CD4-positive, alpha-beta T cell treated with Interleukin-4 for 4 hours (primary cell): ENCODE results near the gene HMGCS2.
"Not testable (repeated sequence)": the region's sequence is repeated elsewhere in the genome, so short reads cannot be mapped to it uniquely, and the experiment has no call there.

ENCODE experiments used
- DNase-seq: peaks from one replicate; pipeline ENCODE4 v3.0.0-alpha.2; 2020

The HMGCS2 gene

GRCh38 chr1:119725626-119726025, 43.1 kb downstream of the HMGCS2 start:
- no peak for DNase-seq

GRCh38 chr1:119724611-119725218, 44.0 kb downstream of the HMGCS2 start:
- no peak for DNase-seq

- DNase-seq: no peak
Observed at GRCh38 chr1:119721896-119722295, 46.8 kb downstream of the HMGCS2 start.

GRCh38 chr1:119720866-119721440, 47.8 kb downstream of the HMGCS2 start:
- no peak for DNase-seq

- DNase-seq: no peak
Observed at GRCh38 chr1:119718972-119719371, 49.7 kb downstream of the HMGCS2 start.

- no peak for DNase-seq
Observed at GRCh38 chr1:119718409-119718808, 50.3 kb downstream of the HMGCS2 start.

GRCh38 chr1:119715542-119715941, 53.2 kb downstream of the HMGCS2 start:
- DNase-seq: no peak

GRCh38 chr1:119714583-119714982, 54.1 kb downstream of the HMGCS2 start:
- no peak for DNase-seq

GRCh38 chr1:119713749-119714456, 54.8 kb downstream of the HMGCS2 start:
- DNase-seq: no peak

- no peak for DNase-seq
Observed at GRCh38 chr1:119713039-119713748, 55.5 kb downstream of the HMGCS2 start.

- DNase-seq: no peak
Observed at GRCh38 chr1:119712342-119713038, 56.2 kb downstream of the HMGCS2 start.

- DNase-seq: peak; percentile 11
Observed at GRCh38 chr1:119711804-119712341, 56.8 kb downstream of the HMGCS2 start, which contains the start of gene PHGDH. Gene PHGDH (plus strand): TSS chr1:119711934. CDS start chr1:119712023, 89 bp downstream.

GRCh38 chr1:119711356-119711803, 57.3 kb downstream of the HMGCS2 start:
- DNase-seq: not testable (repeated sequence)

GRCh38 chr1:119706599-119706998, 62.1 kb downstream of the HMGCS2 start:
- not testable (repeated sequence) for DNase-seq

- no peak for DNase-seq
Observed at GRCh38 chr1:119703666-119704450, 64.8 kb downstream of the HMGCS2 start.

GRCh38 chr1:119702384-119702783, 66.3 kb downstream of the HMGCS2 start:
- no peak for DNase-seq

GRCh38 chr1:119701659-119702058, 67.0 kb downstream of the HMGCS2 start:
- no peak for DNase-seq

GRCh38 chr1:119700326-119700725, 68.4 kb downstream of the HMGCS2 start:
- no peak for DNase-seq
